Myocyte (in vitro differentiated cells): Measurements from ENCODE around the gene ACTG1. TPM values are rescaled to one million over a fixed set of nuclear protein-coding genes. Genes with fewer than 3 reads are reported as not detected.

Source experiments
- DNase-seq: peaks from one replicate; pipeline ENCODE4 v3.0.0-alpha.2; 2012; ENCODE audit warnings: low read depth
- polyA plus RNA-seq: library from polyadenylated mRNA; unstranded; fragments of >200 nt; gene quantifications from one replicate; pipeline ENCODE4 v1.2.1, GENCODE V29; 2012; ENCODE audit warnings: missing spikeins
- total RNA-seq: library from RNA; depleted of rRNA; stranded (reverse); fragments of >200 nt; gene quantifications from 2 replicates; pipeline ENCODE4 v1.2.3, GENCODE V29; 2014

Gene ACTG1
- 1,458 and 1,934 TPM in 2 replicates for total RNA-seq
- 4,670 TPM for polyA plus RNA-seq

DNA sequence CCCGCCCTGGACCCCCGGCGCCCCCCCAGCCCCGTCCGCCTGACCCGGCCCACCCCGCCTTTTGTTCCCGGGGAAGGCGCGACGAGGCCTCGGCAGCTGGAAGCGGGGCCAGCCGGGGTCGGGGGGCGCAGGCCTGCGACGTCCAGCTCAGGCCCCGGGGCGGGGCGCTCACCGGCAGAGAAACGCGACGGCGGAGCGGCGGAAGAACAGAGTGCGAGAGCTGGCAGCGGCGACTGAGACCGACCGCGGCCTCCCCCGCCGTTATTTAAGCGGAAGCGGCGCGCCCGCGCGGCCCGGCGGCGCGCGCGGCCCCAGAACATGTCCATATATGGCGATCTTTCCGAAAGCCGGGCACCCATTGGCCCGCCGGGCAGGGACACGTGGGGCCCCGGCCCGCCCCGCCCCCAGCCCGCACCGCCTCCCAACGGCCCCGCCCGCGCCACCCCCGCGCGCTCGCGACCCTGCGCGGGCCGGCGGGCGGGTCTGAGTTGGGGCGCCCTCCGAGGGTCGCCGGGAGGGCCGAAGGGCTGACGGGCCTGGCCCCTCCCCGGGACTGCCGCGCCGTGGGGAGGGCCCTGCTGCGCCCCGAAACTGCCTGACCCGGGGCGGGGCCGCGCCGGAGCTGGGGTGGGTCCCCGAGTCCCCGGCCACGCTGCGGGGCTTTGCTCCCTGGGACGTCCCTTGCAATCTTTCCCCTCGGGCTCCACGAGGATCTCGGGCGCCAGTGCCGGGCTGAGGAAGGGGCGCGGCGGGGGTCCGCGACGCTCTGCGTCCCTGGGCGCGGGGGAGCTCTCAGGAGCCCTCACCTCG, at the start of gene ACTG1:
Gene ACTG1, minus strand, starts transcription at position 238 of the 810 bp plus-strand sequence. CDS start 445 bp downstream, outside the sequence.
- DNase-seq: peak; percentile 95

DNA sequence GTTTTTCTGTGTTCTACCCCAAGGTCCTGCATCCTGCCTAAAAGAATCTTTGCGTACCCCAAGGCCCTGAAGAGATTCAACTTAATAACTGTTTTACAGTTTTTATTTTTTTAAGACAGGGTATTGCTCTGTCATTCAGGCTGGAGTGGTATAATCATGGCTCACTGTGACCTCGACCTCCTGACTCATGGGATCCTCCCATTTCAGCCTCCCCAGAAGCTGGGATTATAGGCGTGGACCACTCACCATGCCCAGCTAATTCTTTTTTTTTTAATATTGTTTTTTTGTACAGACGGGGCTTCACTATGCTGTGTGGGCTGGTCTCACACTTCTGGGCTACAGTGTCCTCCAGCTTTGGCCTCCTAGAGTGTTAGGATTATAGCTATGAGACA, 48.9 kb upstream of the ACTG1 start:
- DNase-seq: no peak

DNA sequence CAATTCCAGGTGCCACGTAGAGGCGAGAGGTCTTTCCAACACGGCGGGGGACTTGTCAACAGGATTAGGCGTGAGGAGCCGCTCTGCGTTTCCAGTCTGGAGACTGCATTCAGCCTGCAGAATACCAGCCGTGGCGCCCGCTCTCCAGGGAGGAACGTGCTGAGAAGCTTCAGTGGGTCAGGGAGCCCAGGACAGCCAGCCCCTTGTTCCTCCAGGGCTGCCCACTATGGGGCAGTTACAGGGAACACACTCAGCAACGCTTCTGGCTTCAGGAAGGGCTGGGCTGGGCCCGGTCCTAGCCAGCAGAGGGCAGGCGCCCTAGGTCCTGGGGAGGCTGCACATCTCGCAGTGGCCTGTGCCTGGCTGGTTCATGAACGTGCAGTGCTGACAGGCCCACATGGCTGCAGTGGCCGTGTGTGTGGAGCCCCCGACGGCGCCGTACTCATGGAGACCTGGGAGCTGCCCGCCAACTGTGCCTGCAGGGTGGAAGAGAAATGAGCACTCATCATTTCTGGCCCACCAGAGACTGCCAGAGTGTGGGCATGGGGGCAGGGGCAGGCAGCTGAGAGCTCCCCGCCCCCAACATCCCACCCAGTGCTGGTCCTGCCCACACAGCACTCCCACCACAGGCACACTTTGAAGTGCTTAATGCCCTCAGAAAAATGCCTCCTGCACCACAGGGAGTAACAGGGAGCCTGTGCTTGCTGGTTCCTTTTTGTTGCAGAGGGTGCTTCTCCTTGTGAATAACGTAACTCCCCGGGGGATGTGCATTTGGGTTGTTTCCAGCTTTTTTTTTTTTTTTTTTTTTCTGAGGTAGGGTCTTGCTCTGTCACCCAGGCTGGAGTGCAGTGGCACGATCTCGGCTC, 46.6 kb upstream of the ACTG1 start:
- no peak for DNase-seq

GRCh38 chr17:81558115-81558468, 45.5 kb upstream of the ACTG1 start:
- DNase-seq: no peak

DNA sequence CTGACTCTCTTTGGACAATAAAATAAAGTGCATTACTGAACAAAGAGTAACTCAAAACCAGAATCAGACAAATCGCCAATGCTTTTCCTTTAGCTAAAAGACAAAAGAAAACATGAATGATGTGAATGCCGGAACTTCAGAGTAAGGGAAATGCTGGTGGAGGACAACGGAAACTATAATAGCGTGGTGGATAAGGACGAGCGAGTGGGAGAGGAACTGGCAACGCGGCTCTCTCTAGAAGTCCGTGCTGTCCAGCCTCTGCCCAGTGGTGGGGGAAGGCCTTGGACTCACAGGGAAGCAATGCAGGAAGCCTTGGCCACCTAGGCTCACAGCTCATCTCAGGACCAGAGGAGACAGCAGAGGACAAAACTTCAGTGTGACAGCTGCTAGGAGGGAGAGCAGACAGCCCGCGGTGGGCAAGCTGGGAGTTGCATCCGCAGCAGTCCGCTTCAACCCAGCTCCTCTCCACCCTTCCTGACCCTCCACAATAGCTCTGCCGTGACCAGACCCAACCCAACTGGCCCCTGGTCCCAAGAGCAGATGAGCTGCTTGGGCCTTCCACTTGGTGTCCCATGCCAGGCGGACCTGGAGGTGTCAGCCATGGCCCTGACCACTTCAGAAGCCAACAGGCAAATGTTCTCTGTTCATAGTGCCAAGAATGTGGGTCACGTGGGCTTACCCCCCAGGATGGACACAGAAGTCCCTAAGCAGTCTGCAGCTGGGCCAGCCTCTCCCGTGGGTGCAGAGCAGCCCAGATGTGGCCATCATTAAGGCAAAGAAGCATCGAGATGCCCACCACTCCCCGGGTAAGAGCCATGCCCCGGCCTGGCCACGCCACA, 44.9 kb upstream of the ACTG1 start:
- DNase-seq: peak; percentile 32

GRCh38 chr17:81556863-81557262, 44.3 kb upstream of the ACTG1 start:
- DNase-seq: no peak

DNA sequence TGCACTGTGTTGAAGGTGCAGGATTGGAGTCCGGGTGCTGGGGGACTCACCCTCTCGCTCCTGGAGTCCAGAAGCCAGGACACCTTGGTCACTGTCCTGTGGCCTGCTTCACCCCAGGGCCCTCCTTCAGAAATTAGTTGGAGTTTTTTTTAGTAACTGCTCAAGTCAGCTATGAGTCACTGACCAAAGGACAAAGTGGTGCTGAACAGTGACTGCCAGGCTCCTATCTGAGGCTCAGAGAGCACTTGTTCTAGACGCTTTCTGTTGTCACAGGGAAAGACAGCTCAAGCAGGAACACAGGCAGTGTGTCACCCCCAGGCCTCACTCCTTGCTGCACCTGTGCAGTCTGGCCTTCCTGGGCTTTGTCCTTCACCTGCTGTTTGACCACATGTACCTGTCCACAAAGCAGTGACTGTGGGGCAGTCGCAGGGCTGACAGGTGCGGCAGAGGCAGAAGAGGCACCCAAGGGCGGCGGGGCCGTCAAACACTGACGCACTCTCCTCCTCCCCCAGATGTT, 43.6 kb upstream of the ACTG1 start:
- DNase-seq: peak; percentile 85

DNA sequence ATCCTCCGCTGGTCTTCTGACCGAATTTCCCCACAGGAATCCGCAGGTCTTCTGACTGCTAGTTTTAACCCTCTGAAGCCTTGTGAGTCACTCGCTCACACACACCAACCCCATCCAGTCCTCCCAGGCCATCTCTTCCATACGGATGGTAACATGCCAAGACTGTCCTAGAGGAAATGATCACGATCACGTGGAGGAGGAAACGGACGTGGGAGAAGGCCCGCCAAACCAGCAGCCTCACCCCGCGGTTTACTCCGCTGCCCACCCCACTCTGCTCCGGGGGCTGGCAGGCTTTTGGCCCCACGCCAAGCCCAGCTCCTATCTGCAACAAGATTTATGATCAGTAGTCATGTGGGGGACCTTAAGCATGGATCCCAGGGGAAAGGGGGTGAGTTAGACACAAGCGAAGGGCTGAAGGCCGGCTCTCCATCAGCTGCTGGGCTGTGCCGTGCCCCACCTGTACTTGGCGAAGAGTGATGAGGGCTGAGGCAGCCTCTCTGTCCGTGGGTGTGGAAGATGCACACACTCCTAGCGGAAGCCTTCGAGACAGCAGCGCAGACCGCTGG, 41.1 kb upstream of the ACTG1 start:
- peak; percentile 86 for DNase-seq

- DNase-seq: peak; percentile 84
Measured at GRCh38 chr17:81553018-81553615, 40.5 kb upstream of the ACTG1 start.

GRCh38 chr17:81552244-81553017, 39.8 kb upstream of the ACTG1 start, which contains the start of gene FAAP100:
TSS of gene FAAP100 (minus strand) at chr17:81552353. CDS start at chr17:81552330, 23 bp downstream.
- DNase-seq: peak; percentile 81

DNA sequence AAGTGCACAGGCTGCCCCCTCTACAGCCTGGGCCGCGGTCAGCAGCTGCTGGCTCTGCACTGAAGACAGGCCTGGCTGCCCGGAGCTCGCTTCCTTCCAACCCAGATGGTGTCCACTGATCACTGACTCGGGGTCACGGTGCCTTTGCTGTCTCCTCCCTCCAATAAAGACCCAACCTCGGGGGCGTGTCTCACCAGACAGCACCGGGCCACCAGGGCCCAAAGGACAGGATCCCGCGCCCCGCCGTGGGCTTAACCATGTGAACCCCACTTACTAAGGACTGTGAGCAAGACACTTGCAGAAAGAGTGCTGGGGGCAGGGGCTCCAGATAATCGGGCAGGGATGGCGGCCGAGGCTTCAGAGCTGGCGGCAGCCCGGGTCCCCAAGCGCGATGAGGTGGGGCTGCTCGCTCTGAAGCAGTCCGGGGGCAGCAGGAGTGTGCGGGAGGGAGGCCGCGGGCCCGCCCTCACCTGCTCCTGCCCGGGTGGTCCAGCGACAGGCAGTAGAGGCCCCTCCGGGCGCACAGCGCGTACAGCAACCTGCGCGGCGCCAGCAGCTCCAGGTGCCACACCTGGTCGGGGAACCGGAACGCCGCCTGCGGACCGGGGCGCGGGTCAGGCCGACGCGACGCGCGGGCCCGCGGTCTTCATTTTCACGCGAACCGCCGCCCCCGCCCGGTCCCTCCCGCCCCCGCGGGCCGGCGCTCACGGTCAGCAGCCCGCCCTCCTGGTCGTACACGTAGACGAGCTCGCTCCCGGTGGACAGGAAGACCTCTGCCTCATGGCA, 39.1 kb upstream of the ACTG1 start:
- peak; percentile 79 for DNase-seq

DNA sequence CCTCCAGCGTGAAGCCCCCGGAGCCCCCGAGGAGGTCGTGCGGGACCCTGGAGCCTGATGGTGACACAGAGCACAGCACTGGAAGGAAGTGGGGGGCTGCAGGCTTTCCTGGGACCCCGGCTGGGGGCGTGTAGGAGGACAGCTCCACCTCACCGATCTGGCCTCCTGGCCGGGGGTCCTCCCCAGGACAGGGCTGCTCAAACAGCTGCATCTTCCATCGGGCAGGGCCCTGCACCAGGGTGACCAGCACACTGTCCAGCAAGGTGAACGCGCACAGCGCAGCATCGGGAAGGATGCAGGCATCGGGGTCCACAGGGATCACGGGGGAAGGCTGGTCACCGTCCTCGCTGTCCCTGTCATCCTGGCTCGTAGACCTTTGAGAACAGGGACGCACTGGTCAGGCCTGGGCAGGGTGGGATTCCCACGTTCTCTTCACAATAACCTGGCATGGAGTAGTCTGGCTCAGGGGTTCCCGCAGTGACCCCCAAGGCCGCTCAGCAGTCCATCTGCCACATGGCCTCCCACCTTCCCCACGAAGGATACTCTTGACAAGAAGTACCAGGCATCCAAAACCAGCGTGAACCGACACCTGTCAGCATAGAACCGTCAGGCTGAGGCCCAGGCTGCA, 38.3 kb upstream of the ACTG1 start:
- DNase-seq: no peak

DNA sequence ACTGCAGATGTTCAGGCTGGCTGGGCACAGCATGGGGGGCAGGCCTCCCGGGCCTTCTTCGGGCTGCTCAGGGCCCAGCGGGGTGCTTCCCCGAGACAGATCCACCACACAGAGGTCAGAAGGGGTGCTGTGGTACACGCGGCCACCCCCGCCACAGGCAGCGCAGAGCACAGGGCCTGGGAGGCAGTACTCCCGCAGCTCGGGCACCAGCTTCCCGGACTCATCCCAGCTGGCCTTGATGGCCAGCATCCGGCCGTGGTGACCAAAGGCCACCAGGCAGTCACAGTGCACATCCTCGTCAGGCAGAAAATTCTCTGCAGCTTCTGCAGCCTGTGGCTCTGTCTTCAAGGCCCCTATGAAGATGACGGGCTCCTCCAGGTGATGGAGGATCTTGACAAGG, 37.7 kb upstream of the ACTG1 start:
- DNase-seq: no peak

GRCh38 chr17:81549826-81550225, 37.2 kb upstream of the ACTG1 start:
- DNase-seq: no peak

- no peak for DNase-seq
Measured at GRCh38 chr17:81549031-81549557, 36.5 kb upstream of the ACTG1 start.

DNA sequence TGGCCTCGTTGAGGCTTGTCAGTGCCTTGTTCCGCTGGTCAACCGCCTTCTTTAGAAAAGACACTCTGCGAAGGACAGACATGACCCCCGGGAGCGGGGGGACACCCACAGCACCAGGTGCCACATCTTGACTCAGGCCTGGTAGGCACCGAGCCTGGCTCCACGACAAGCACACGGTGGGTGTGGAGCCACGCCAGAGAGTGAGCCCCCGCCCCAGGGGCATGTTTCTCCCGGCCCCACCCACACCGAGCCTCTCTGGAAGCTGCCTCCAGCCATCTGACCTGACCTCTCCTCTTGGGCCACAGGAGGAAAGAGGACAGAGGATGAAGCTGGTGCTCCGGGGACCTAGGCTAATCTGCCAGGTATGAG, 35.0 kb upstream of the ACTG1 start:
- no peak for DNase-seq

DNA sequence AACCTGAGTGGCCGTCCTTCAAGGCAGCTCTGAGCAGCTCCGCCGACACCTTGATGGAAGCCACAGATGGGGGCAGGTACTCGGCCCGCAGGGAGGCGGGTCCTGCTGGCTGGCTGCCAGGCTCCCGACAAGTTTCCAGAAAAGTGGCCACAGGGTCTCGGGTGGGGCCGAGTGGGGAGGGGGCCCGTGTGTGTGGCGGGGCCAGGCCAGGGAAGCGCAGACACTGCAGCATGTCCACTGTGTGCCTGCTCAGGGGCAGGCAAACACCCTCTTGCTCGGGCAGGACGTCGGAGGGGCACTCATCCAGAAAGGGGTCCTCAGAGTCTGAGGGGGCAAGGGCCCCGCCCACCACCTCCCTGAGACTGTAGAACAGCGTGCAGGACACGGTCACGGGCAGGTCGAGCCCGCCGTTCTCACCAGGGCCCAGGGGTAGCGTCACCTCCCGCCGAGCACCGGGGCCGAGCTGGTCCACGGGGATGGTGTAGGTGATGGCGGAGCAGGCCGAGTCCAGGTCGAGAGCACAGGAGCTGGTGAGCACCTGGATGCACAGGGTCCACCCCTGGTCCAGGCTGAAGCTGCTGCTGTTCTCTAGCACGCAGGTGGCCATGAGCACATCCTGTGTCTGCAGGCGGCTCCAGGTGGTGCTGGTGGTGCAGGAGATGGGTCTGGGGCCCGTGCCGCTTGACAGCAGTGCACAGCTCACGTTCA, 34.5 kb upstream of the ACTG1 start:
- no peak for DNase-seq
